Measurements from ENCODE around the gene SHH.

Gene SHH

GRCh38 chr7:155762036-155762435 lies 50.2 kb downstream of the SHH start:
- H3K4me1 ChIP-seq (ENCODE audit: control insufficient read depth, insufficient read depth, low read length): no peaks in the 10 kb centered on the region
- ChIA-PET POLR2A (no interaction called here), CTCF (interaction anchor here (1.2 kb wide), 1 partner anchor 13 kb away, joined by 3 read pairs; no protein-coding TSS in a partner anchor)
- peaks cover 0 to 81% of the 10 kb centered on the region in 2 experiments; a peak in 1 of 3 replicates for H3K36me3 ChIP-seq (ENCODE audit: control insufficient read depth in 2 of 2, insufficient read depth in 1 of 2, low read length in 2 of 2)
- no peak overlapping the region for H3K27ac ChIP-seq (ENCODE audit: extremely low read depth, low read depth, low read length)
- no peak for TF ChIP-seq ZNF202 (tag by site-specific recombination; IDR thresholded peaks at IDR 0.05; ENCODE audit: borderline replicate concordance)
- H3K4me3 ChIP-seq (ENCODE audit: low read depth, low read length): no peak overlapping the region
- H3K9me3 ChIP-seq (ENCODE audit: control insufficient read depth, insufficient read depth, low read depth, low read length): no peaks in the 10 kb centered on the region

GRCh38 chr7:155761162-155761561 lies 51.1 kb downstream of the SHH start:
- Histone ChIP-seq H3K9me3 (ENCODE audit: control insufficient read depth, insufficient read depth, low read depth, low read length) (no peaks in the 10 kb centered on the region), H3K36me3 (ENCODE audit: control insufficient read depth in 2 of 2, insufficient read depth in 1 of 2, low read length in 2 of 2) (peaks cover 0 to 82% of the 10 kb centered on the region in 2 experiments; a peak in 1 of 3 replicates), H3K4me1 (ENCODE audit: control insufficient read depth, insufficient read depth, low read length) (no peaks in the 10 kb centered on the region), H3K27ac (ENCODE audit: extremely low read depth, low read depth, low read length) (no peak overlapping the region), H3K4me3 (ENCODE audit: low read depth, low read length) (no peak overlapping the region)
- ChIA-PET CTCF (interaction anchor here (0.6 to 1.2 kb wide), 2 partner anchors 12 to 22 kb away, joined by 3 read pairs; no protein-coding TSS in a partner anchor), POLR2A (no interaction called here)
- no peak for TF ChIP-seq ZNF658 (tag by site-specific recombination; IDR thresholded peaks at IDR 0.05)
- TF ChIP-seq EGR2 (tag by site-specific recombination; IDR thresholded peaks at IDR 0.05; ENCODE audit: low read depth): no peak
- no peak for TF ChIP-seq ZNF138 (tag by site-specific recombination; IDR thresholded peaks at IDR 0.05; ENCODE audit: borderline replicate concordance)
- TF ChIP-seq ZNF596 (tag by site-specific recombination; IDR thresholded peaks at IDR 0.05): no peak
- no peak for TF ChIP-seq ZNF48 (tag by site-specific recombination; IDR thresholded peaks at IDR 0.05)
- no peak for TF ChIP-seq ZNF561 (tag by site-specific recombination; IDR thresholded peaks at IDR 0.05; ENCODE audit: borderline replicate concordance)
- no peak for TF ChIP-seq PBX3 (CRISPR knock-in tag; IDR thresholded peaks at IDR 0.05)
- no peak for TF ChIP-seq CTCF (tag by site-specific recombination; IDR thresholded peaks at IDR 0.05)

GRCh38 chr7:155759740-155760430 lies 52.4 kb downstream of the SHH start:
- CTCF ChIA-PET: interaction anchor here (2.9 kb wide), 1 partner anchor 161 kb away, joined by 7 read pairs; no protein-coding TSS in a partner anchor
- Histone ChIP-seq H3K27ac (ENCODE audit: extremely low read depth, low read depth, low read length) (no peak overlapping the region), H3K4me1 (ENCODE audit: control insufficient read depth, insufficient read depth, low read length) (no peaks in the 10 kb centered on the region), H3K4me3 (ENCODE audit: low read depth, low read length) (no peak overlapping the region), H3K9me3 (ENCODE audit: control insufficient read depth, insufficient read depth, low read depth, low read length) (no peaks in the 10 kb centered on the region), H3K36me3 (ENCODE audit: control insufficient read depth in 2 of 2, insufficient read depth in 1 of 2, low read length in 2 of 2) (peaks cover 0 to 70% of the 10 kb centered on the region in 2 experiments; a peak in 1 of 3 replicates)
- POLR2A ChIA-PET: no interaction called here
- TF ChIP-seq BCL6B (tag by site-specific recombination; IDR thresholded peaks at IDR 0.05) (no peak), ZNF530 (tag by site-specific recombination; IDR thresholded peaks at IDR 0.05; ENCODE audit: low read depth) (no peak), ZNF239 (tag by site-specific recombination; IDR thresholded peaks at IDR 0.05) (no peak), ZSCAN18 (tag by site-specific recombination; IDR thresholded peaks at IDR 0.05) (no peak), PRDM10 (tag by site-specific recombination; IDR thresholded peaks at IDR 0.05) (no peak), HIC1 (tag by site-specific recombination; IDR thresholded peaks at IDR 0.05) (no peak), ZNF274 (IDR thresholded peaks at IDR 0.05; ENCODE audit: low read length) (no peak), ZNF274 (tag by site-specific recombination; IDR thresholded peaks at IDR 0.05; ENCODE audit: borderline replicate concordance) (no peak), KLF7 (tag by site-specific recombination; IDR thresholded peaks at IDR 0.05; ENCODE audit: borderline replicate concordance) (no peak)
